Bronchial epithelial cell (primary cell): ENCODE data around the gene NEURL1B. TPM values are rescaled to one million over a fixed set of nuclear protein-coding genes. Genes with fewer than 3 reads are reported as not detected.

ENCODE experiments used
- DNase-seq: peaks from one replicate; pipeline ENCODE4 v3.0.0-alpha.2; 2010; ENCODE audit warnings: low read depth
- FAIRE-seq: peaks from 2 replicates; lab custom pipeline; 2011; peaks lifted over from hg19 to GRCh38; lab: Jason Lieb, UNC
- H3K27me3 ChIP-seq: 2 replicates; pipeline ENCODE4 v1.5.1; 2011; ENCODE audit warnings: low read length; ENCODE audit not compliant: control insufficient read depth, insufficient read depth
- H3K36me3 ChIP-seq: 2 replicates; pipeline ENCODE4 v1.5.1; 2011; ENCODE audit warnings: low read length; ENCODE audit not compliant: control insufficient read depth, insufficient read depth
- H3K4me3 ChIP-seq: 2 replicates; pipeline ENCODE4 v1.5.1; 2011; ENCODE audit warnings: mild to moderate bottlenecking, low read depth, low read length, control low read depth
- CTCF ChIP-seq: IDR thresholded peaks from 2 replicates; pipeline ENCODE4 v1.5.1; 2011; ENCODE audit warnings: mild to moderate bottlenecking, moderate library complexity, low read length, control low read depth, inconsistent platforms; ENCODE audit not compliant: insufficient read depth, severe bottlenecking
- total RNA-seq: library from RNA; depleted of rRNA; stranded (reverse); fragments of >200 nt; gene quantifications from 2 replicates; pipeline ENCODE4 v1.2.1, GENCODE V29; 2014

NEURL1B gene
- 4.7 and 6.4 TPM in 2 replicates for total RNA-seq

GRCh38 chr5:172640822-172641358, at the start of gene NEURL1B:
Gene NEURL1B (plus strand): TSS chr5:172641263. CDS start chr5:172641407, 144 bp downstream.
- DNase-seq (peak; percentile 40), FAIRE-seq (no peak)
- TF ChIP-seq CTCF = peak; percentile 7

GRCh38 chr5:172591636-172592035, 49.4 kb upstream of the NEURL1B start:
- TF ChIP-seq CTCF = no peak
- no peak for DNase-seq
- no peaks in the 10 kb centered on the region for H3K36me3 ChIP-seq
- no peak for FAIRE-seq
- no peak overlapping the region for H3K4me3 ChIP-seq
- no peaks in the 10 kb centered on the region for H3K27me3 ChIP-seq

More at GRCh38 chr5:172640822-172641358, at the start of gene NEURL1B:
- Histone ChIP-seq H3K4me3 (peak within 1 kb of the TSS; percentile 63), H3K36me3 (no peaks in the 10 kb centered on the region), H3K27me3 (no peaks in the 10 kb centered on the region)

DNA sequence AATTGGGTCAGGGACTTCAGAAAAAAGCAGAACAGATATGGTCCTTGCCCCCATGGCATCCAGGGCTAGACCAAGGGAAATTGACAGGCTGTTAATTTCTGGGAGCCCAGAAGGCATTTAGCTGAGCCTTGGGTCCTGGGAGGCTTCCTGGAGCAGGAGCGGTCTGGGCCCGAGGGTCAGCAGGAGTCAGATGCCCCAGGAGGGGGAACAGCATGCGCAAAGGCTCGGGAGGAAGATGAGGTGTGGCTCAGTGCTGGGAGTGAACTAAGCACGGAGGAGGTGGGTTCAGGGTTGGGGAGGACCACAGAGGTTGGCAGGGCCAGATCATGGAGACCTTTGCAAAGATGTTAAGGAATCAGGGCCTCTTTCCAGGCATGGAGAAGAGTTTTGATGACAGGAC, 48.2 kb upstream of the NEURL1B start:
- no peak for DNase-seq
- no peak for TF ChIP-seq CTCF
- Histone ChIP-seq H3K27me3 (no peaks in the 10 kb centered on the region), H3K36me3 (no peaks in the 10 kb centered on the region), H3K4me3 (no peak overlapping the region)
- FAIRE-seq = no peak

DNA sequence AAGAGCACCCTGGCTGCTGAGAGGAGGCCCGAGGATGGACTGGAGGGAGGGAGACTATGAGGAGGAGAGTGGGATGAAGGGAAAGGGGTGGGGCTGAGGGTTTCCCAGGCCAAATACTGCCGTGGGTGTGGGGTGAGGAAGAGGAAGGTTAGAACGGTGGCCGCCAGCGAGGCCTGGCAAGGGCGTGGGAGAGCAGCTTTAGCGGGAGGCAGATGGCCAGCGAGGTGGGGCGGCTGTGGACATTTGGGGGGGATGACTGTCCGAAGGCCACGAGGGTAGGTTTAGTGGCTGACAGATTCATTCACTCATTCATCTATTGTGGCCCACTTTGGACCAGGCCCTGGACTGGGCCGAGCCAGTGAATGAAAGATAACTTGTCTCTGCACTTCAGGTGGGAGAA, 47.8 kb upstream of the NEURL1B start:
- H3K27me3 ChIP-seq = no peaks in the 10 kb centered on the region
- FAIRE-seq = no peak
- no peak overlapping the region for H3K4me3 ChIP-seq
- DNase-seq = no peak
- H3K36me3 ChIP-seq = no peaks in the 10 kb centered on the region
- TF ChIP-seq CTCF = no peak

- no peak for TF ChIP-seq CTCF
- DNase-seq = no peak
- FAIRE-seq = no peak
Measured at GRCh38 chr5:172593721-172594235, 47.3 kb upstream of the NEURL1B start.

DNA sequence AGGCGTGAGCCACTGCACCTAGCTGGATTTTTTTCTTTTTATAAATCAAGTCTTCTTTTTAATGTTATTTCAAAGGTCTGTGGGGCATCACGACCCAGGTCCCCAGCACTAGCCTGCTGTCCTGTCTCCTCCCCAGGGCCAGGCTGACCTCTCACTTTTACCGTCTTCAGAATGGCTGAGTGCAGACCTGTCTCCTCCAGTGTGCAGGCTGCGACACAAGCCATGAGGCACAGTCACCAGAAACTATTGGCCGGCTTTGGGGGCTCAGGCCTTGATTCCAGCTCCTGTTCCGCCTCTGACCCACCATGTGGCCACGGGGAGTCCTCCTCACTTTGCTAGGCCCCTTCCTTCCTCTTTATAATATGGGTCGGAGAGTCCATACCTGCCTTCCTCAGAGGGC, 46.6 kb upstream of the NEURL1B start:
- TF ChIP-seq CTCF = no peak

More at GRCh38 chr5:172593721-172594235, 47.3 kb upstream of the NEURL1B start:
- H3K27me3 ChIP-seq = no peaks in the 10 kb centered on the region
- H3K36me3 ChIP-seq = no peaks in the 10 kb centered on the region
- no peak overlapping the region for H3K4me3 ChIP-seq

More for the DNA sequence above, 46.6 kb upstream of the NEURL1B start:
- no peak for FAIRE-seq
- DNase-seq = no peak
- no peak overlapping the region for H3K4me3 ChIP-seq
- no peaks in the 10 kb centered on the region for H3K27me3 ChIP-seq
- H3K36me3 ChIP-seq = no peaks in the 10 kb centered on the region
